Kidney (tissue), 14 donors: Measurements from ENCODE around the gene TGFBR1. TPM values are rescaled to one million over a fixed set of nuclear protein-coding genes. Genes with fewer than 3 reads are reported as not detected.

Experiments used
- DNase-seq, 5 donors: peaks; one replicate each; pipeline ENCODE4 v3.0.0-alpha.2; 2013 to 2020
- FAIRE-seq: peaks from 2 replicates; lab custom pipeline; 2012; peaks lifted over from hg19 to GRCh38; lab: Jason Lieb, UNC
- H3K27ac ChIP-seq, 2 donors: one replicate each; pipeline ENCODE4 v1.7.0; 2013; ENCODE audit warnings: low read depth in 2 of 2, low read length in 2 of 2, inconsistent platforms in 1 of 2
- H3K27me3 ChIP-seq: one replicate; pipeline ENCODE4 v1.7.1; 2013; ENCODE audit warnings: low read length, inconsistent platforms; ENCODE audit not compliant: control insufficient read depth, insufficient read depth
- H3K36me3 ChIP-seq, 3 donors: one replicate each; pipeline versions ENCODE4 v1.7.0 to v1.7.1; 2013; ENCODE audit warnings: low read length in 3 of 3, control low read depth in 1 of 3, inconsistent platforms in 1 of 3; ENCODE audit not compliant: insufficient read depth in 3 of 3, control insufficient read depth in 2 of 3
- H3K4me1 ChIP-seq, 3 donors: one replicate each; pipeline versions ENCODE4 v1.7.0 to v1.7.1; 2013; ENCODE audit warnings: low read length in 3 of 3, inconsistent platforms in 1 of 3, low read depth in 1 of 3; ENCODE audit not compliant: control insufficient read depth in 2 of 3, insufficient read depth in 2 of 3
- H3K4me3 ChIP-seq, 3 donors: one replicate each; pipeline versions ENCODE4 v1.7.0 to v1.8.1; 2013; ENCODE audit warnings: low read length in 3 of 3, control low read depth in 1 of 3, inconsistent platforms in 1 of 3
- H3K9ac ChIP-seq, 3 donors: one replicate each; pipeline versions ENCODE4 v1.7.0 to v1.7.1; 2013; ENCODE audit warnings: low read length in 3 of 3, control low read depth in 1 of 3, inconsistent platforms in 1 of 3
- H3K9me3 ChIP-seq, 3 donors: one replicate each; pipeline versions ENCODE4 v1.7.0 to v1.7.1; 2013; ENCODE audit warnings: low read length in 3 of 3, control low read depth in 1 of 3, inconsistent platforms in 1 of 3; ENCODE audit not compliant: control insufficient read depth in 2 of 3, insufficient read depth in 1 of 3
- CTCF ChIP-seq: IDR thresholded peaks from 3 replicates; pipeline ENCODE4 v1.5.1; 2012; ENCODE audit warnings: mild to moderate bottlenecking, moderate library complexity, borderline replicate concordance; ENCODE audit not compliant: insufficient read depth; ENCODE audit errors: extremely low read depth
- intact Hi-C: fragments of 100-400 bp; cut with DNase I; formaldehyde crosslinking; loops from one replicate; pipeline ENCODE4 v1.11.1; 2022
- polyA plus RNA-seq: library from polyadenylated mRNA; stranded (reverse); fragments of 350-450 nt; fragmentation: Illumina TruSeq; extraction: RNeasy Lipid Tissue Mini Kit (QIAGEN cat#74804); gene quantifications from one replicate; pipeline ENCODE4 v1.2.3, GENCODE V29; 2014; ENCODE audit warnings: low read depth, low replicate concordance; ENCODE audit not compliant: insufficient read depth
- total RNA-seq: library from RNA; stranded (reverse); fragmentation: NEBNext Ultra II Directional; extraction: Animal tissue kit (Norgen Biotek cat#: 25700); gene quantifications from one replicate; pipeline ENCODE4 v1.2.1, GENCODE V29; 2021
- donor health status: control.
- donor health status: control.
- donor health status: control.
- donor health status: control.
- donor health status: control.
- donor health status: DM: yes; HTN: yes; CAD: no.
- donor health status: Normal renal cell carcinoma (clear cell type).

The TGFBR1 gene
- total and polyA plus RNA-seq, 2 donors from 2014 or later = 7.9 to 50.8 TPM

- DNase-seq (peak in 1 of 5 donors; percentile 15), FAIRE-seq (no peak)
- intact Hi-C loops = no loop called here
- no peaks in the 10 kb centered on the region for H3K27me3 ChIP-seq
- no peaks in the 10 kb centered on the region for H3K9me3 ChIP-seq
- H3K36me3 ChIP-seq = no peaks in the 10 kb centered on the region
- no peak overlapping the region for H3K27ac ChIP-seq
- H3K4me1 ChIP-seq = peaks cover 0 to 2% (median 0%) of the 10 kb centered on the region in 3 donors
- H3K9ac ChIP-seq = no peak overlapping the region
- H3K4me3 ChIP-seq = no peak overlapping the region
- TF ChIP-seq CTCF = no peak
Observed at GRCh38 chr9:99060621-99061020, 44.3 kb upstream of the TGFBR1 start.

GRCh38 chr9:99062549-99062948, 42.4 kb upstream of the TGFBR1 start:
- DNase-seq = no peak
- no peak for TF ChIP-seq CTCF
- Histone ChIP-seq H3K36me3 (no peaks in the 10 kb centered on the region), H3K27me3 (no peaks in the 10 kb centered on the region), H3K4me1 (peaks cover 0 to 2% (median 0%) of the 10 kb centered on the region in 3 donors), H3K27ac (no peak overlapping the region), H3K9ac (no peak overlapping the region), H3K4me3 (no peak overlapping the region), H3K9me3 (no peaks in the 10 kb centered on the region)
- intact Hi-C loops = no loop called here
- no peak for FAIRE-seq

- H3K27ac ChIP-seq = no peak overlapping the region
- DNase-seq = no peak
- H3K27me3 ChIP-seq = no peaks in the 10 kb centered on the region
- H3K4me1 ChIP-seq = no peaks in the 10 kb centered on the region
- H3K36me3 ChIP-seq = no peaks in the 10 kb centered on the region
- intact Hi-C loops = no loop called here
- H3K9me3 ChIP-seq = no peaks in the 10 kb centered on the region
- FAIRE-seq = no peak
- no peak overlapping the region for H3K4me3 ChIP-seq
- H3K9ac ChIP-seq = no peak overlapping the region
- TF ChIP-seq CTCF = no peak
Observed at GRCh38 chr9:99063522-99063921, 41.4 kb upstream of the TGFBR1 start.

GRCh38 chr9:99066571-99066970, 38.3 kb upstream of the TGFBR1 start:
- no peak overlapping the region for H3K27ac ChIP-seq
- no peak for FAIRE-seq
- intact Hi-C loops = no loop called here
- H3K9ac ChIP-seq = no peak overlapping the region
- H3K36me3 ChIP-seq = no peaks in the 10 kb centered on the region
- no peaks in the 10 kb centered on the region for H3K4me1 ChIP-seq
- no peak for DNase-seq
- TF ChIP-seq CTCF = no peak
- no peaks in the 10 kb centered on the region for H3K9me3 ChIP-seq
- no peak overlapping the region for H3K4me3 ChIP-seq
- no peaks in the 10 kb centered on the region for H3K27me3 ChIP-seq
